GM19035 (cell line): Measurements from ENCODE around the gene PFKP.

Experiments used
- ATAC-seq: cut with Tn5 transposase; IDR thresholded peaks from one replicate; pipeline ENCODE4 v1.9.1; 2021; ENCODE audit not compliant: unreplicated experiment

Gene PFKP

DNA sequence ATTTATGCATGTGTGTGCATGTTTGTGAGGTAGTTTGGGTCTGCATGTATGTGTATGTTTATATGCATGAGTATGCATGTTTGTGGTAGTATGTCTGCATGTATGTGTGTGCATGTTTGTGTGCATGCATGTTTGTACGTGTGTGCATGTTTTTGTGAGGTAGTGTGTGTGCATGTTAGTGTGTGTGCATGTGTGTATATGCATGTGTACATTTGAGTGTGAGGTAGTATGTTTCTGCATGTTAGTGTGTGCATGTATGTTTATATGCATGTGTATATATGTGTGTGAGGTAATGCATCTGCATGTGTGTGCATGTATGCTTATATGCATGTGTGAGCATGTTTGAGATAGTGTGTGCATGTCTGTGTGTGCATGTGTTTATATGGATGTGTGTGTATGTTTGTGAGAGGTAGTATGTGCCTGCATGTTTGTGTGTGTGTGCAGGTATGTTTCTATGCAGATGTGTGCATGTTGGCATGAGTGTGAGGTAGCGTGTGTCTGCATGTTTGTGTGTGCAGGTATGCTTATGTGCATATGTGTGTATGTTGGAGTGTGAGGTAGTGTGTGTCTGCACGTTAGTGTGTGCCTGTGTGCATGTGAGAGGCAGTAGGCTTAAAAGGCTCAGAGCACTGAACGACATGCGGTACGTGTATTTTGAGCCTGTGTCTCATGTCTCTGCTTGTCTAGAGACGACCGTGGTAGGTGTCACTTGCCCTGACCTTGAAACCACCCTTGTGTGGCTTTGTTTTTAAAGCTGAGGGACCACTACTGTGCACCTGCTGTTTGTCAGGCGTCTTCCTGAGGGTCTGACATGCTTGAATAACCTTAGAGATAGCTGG, 43.7 kb downstream of the PFKP start:
- no peak for ATAC-seq

DNA sequence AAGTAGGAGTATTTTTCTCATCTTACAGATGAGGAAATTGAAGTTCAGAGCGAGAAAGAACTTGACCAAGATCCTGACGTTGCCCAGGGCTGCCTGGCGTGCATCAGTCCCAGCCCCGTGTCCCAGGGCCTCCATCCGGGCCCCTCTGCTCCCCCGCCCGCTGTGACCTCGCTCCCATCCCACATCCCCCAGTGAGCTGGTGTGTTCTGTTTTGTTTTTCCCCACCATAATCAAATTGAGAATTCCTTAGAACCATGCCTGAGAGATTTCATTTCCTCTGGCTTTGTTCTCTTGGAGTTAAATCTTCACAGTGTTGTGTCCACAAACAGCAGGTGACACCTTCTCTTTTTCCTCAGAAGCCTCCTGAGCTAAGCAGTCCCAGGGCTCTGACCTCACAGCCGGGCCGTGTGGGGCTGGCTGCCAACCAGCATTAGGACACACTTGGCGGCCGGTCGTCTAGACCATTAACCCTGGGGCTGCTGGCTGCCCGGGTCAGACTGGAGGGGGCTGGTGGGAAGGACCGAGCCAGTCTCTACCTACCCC, 44.3 kb downstream of the PFKP start:
- no peak for ATAC-seq

GRCh38 chr10:3113343-3113720, 46.0 kb downstream of the PFKP start:
- no peak for ATAC-seq

GRCh38 chr10:3115685-3116084, 48.3 kb downstream of the PFKP start:
- ATAC-seq, result no peak

- no peak for ATAC-seq
Observed at GRCh38 chr10:3116508-3117100, 49.3 kb downstream of the PFKP start.

DNA sequence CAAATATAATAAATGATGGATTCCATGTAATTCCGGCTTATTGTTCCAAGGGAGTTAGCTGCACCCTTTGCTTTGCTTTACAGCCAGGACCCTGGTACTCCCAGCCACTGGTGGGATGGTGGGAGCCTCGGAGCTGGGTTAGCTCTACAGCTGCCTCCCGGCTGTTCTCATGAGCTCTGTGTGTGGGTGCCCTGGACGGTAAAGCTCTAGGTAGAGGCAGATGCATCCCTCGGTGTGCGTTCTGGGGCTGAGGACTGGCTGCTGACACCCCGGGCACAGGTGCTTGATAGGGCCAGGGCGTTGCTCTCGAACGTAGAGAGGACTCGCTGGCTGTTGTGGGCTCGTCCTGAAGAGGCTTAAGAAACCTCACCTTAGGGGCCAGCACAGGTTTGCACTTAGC, 50.1 kb downstream of the PFKP start:
- ATAC-seq, result no peak

- no peak for ATAC-seq
Observed at GRCh38 chr10:3118641-3119091, 51.3 kb downstream of the PFKP start.

GRCh38 chr10:3119796-3120459, 52.6 kb downstream of the PFKP start:
- no peak for ATAC-seq

- no peak for ATAC-seq
Observed at GRCh38 chr10:3122034-3122433, 54.7 kb downstream of the PFKP start.

DNA sequence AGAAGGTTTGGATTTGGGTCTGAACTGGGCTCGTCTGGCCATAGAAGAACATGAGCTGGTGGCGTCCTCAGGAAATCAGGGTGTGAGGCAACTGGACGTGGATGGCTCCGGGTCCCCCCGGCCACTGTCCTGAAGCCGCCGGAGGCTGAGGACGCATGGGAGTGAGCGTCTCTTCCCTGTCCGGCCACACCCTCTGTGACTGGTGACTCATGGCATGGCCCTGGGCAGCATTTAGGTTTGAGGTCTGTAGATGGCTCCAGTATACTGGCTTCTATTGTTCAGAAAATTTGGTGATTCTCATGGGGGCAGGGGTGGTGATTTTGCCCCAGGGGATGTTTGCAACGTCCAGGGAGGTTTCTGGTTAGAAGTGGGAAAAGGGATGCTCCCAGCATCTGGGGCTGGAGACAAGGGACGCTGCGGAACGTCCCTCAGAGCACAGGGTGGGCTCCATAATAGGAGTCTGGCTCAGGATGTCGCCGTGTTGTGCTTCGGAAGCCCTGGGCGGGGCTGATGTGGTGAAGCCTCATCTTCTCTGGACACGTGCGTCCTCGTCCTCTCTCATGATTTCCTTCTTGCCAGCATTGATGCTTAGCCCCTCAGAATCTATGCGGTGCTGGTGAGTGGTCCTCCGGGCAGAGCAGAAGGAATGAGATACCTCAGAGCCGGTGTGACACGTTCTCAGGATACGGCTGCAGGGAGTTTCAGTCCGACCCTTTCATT, 55.3 kb downstream of the PFKP start:
- ATAC-seq, result no peak

GRCh38 chr10:3123571-3124411, 56.4 kb downstream of the PFKP start:
- no peak for ATAC-seq

DNA sequence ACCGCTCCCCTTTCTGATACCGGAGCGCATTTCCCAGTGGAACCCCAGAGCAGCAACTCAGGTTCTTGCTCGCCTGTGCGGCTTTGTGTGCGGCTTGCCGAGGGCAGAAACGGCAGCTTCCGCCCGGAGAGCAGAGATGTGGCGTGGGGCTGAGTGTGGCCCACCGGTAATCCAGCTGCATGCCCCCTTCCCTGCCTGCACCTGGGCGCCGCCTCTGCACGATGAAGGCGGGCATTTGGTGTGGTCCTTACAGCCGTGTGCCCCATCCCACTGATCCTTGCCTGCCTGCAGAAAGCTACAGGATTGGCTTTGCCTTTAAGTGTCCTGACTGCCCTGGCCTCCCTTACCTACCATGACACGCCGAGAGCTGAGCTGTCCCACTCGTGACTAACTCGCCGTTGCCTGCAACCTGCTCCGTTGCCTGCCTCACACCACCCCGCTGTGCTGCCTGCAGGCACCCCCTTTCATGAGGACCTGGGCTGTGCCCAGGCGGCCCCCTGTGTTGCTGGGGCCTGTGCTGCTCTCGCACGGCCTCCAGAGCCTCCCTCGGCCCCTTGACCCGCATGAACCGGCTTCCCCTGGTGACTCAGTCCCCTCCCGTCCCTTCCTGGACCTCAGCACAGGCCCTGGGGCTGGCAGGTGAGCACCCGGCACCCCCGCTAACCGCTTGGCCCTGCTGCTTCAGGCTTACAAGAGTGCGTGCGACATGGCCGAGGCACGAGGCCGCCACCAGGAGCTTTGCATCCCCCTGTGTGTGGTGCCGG, 57.2 kb downstream of the PFKP start:
- ATAC-seq, result no peak

DNA sequence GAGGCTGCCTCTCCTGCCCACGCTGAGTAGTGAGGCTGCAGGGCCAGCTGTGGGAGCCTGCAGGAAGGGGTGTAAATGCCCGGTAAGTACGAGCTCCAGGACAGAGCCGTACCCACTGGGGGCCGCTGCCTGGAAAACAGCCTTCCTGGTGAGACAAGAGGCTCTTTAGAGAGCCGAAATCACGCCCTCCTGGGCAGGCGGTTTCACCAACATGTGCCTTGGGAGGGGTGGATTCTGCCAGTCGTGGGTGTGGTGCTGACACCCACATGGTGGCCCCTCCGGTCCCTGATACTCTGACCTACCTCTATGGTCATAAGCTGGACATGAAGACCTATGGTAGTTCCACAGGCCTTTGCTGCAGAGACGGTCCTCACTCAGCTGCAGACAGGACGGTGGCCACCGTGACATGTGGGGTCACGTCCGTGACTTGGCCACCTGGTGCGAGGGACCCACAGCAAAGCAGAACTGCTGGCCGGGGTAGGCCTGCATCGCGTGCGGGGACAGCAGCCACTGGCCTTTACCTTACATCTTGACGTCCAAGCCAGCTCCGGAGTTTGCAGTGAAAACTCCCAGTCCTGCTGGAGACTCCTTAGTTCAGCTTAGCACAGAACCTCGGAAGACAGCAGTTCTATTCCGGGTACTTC, 58.3 kb downstream of the PFKP start:
- ATAC-seq, result no peak

DNA sequence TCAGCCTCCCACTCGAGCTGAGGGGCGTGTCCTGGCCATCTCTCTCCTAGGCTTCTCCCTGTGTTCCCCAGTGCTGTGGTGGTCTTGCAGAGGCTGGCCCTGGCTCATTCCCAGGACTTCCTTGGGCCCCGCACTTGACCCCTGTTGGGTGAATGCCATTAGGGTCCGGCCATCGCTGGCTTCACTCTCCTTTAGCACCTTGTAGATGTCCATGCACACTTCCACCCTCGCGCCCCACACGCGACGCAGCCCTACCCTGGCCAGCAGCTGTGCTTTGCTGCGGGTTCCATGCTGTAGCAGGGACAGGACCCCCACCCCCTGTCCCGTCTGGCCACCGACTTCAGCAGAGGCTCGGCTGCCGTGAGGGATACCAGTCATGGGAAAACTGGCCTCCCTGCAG, 58.9 kb downstream of the PFKP start:
- ATAC-seq, result no peak

DNA sequence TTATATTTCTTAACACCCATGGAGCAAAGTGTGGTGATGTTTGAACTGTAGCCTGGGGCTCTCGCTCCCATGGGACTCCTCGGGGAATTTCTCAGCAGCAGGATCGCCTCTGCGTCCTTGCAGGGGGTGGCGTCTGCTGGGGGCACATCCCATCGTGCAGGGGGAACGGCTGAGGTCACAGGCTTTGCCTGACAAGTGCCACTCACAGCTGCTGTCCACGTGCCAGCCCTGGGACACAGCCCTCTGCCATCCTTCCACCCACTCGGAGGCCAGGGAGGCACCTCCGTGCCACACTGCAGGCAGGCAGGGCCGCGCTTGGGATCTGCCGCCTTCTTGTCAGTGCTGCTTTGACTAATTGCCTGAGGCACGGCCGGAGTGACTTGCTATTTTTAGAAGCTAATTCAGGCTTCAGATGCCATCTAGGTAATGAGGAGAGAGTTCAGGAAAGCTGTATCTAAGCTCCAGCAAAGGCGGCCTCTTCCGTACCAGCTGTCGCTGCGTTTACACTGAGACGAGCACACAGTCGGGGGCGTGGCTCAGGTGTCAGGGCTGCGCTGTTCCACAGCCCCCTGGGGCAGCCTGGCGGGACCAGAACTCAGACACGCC, 59.5 kb downstream of the PFKP start:
- no peak for ATAC-seq

- no peak for ATAC-seq
Observed at GRCh38 chr10:3127921-3128320, 60.6 kb downstream of the PFKP start.

- ATAC-seq, result no peak
Observed at GRCh38 chr10:3128379-3129130, 61.2 kb downstream of the PFKP start.
